Measurements from ENCODE around the gene ROMO1.
A peak's percentile ranks its signal among the peaks of the same experiment; 100 is the strongest.
"Not testable (repeated sequence)": the region's sequence is repeated elsewhere in the genome, so short reads cannot be mapped to it uniquely, and the experiment has no call there.

Gene ROMO1

GRCh38 chr20:35662551-35662950 lies 36.7 kb upstream of the ROMO1 start:
- no peak overlapping the region for H3K9ac ChIP-seq (ENCODE audit: low read length)
- no peaks in the 10 kb centered on the region for H3K9me3 ChIP-seq (ENCODE audit: control insufficient read depth, low read length)
- no peaks in the 10 kb centered on the region for H3K27me3 ChIP-seq (replicated peaks; ENCODE audit: control insufficient read depth, insufficient read depth, low read length)
- H3K36me3 ChIP-seq (ENCODE audit: control insufficient read depth, insufficient read depth, low read length, severe bottlenecking) = no peaks in the 10 kb centered on the region
- no peak for DNase-seq (ENCODE audit: low read depth)
- H3K4me1 ChIP-seq (ENCODE audit: control insufficient read depth, insufficient read depth, low read length) = peaks cover 30% of the 10 kb centered on the region
- H3K4me3 ChIP-seq (ENCODE audit: low read length) = peak overlapping the region; percentile 96

- peak; percentile 53 for DNase-seq (ENCODE audit: low read depth)
- H3K4me3 ChIP-seq (ENCODE audit: low read length) = peak overlapping the region; percentile 96
- peaks cover 9% of the 10 kb centered on the region for H3K36me3 ChIP-seq (ENCODE audit: control insufficient read depth, insufficient read depth, low read length, severe bottlenecking)
- peaks cover 30% of the 10 kb centered on the region for H3K4me1 ChIP-seq (ENCODE audit: control insufficient read depth, insufficient read depth, low read length)
- no peaks in the 10 kb centered on the region for H3K27me3 ChIP-seq (replicated peaks; ENCODE audit: control insufficient read depth, insufficient read depth, low read length)
- peak overlapping the region; percentile 98 for H3K9ac ChIP-seq (ENCODE audit: low read length)
- H3K9me3 ChIP-seq (ENCODE audit: control insufficient read depth, low read length) = no peaks in the 10 kb centered on the region
These were observed 35.4 kb upstream of the ROMO1 start for GRCh38 chr20:35663516-35664465.

- DNase-seq (ENCODE audit: low read depth) = peak; percentile 97
- peak within 1 kb of the TSS; percentile 98 for H3K9ac ChIP-seq (ENCODE audit: low read length)
- no peaks in the 10 kb centered on the region for H3K27me3 ChIP-seq (replicated peaks; ENCODE audit: control insufficient read depth, insufficient read depth, low read length)
- H3K4me1 ChIP-seq (ENCODE audit: control insufficient read depth, insufficient read depth, low read length) = peaks cover 30% of the 10 kb centered on the region
- H3K4me3 ChIP-seq (ENCODE audit: low read length) = peak within 1 kb of the TSS; percentile 96
- H3K9me3 ChIP-seq (ENCODE audit: control insufficient read depth, low read length) = no peaks in the 10 kb centered on the region
- H3K36me3 ChIP-seq (ENCODE audit: control insufficient read depth, insufficient read depth, low read length, severe bottlenecking) = peaks cover 17% of the 10 kb centered on the region
These were observed 34.6 kb upstream of the ROMO1 start, which contains the start of the genes CPNE1 and RBM12 for GRCh38 chr20:35664466-35665206. TSS of gene CPNE1 (minus strand) at chr20:35664900. CDS start at chr20:35632923, 31,977 bp downstream. TSS of gene RBM12 (minus strand) at chr20:35664900. CDS start at chr20:35655322, 9,578 bp downstream.

GRCh38 chr20:35665949-35666288 lies 33.3 kb upstream of the ROMO1 start:
- Histone ChIP-seq H3K4me3 (ENCODE audit: low read length) (no peak overlapping the region), H3K9ac (ENCODE audit: low read length) (no peak overlapping the region), H3K4me1 (ENCODE audit: control insufficient read depth, insufficient read depth, low read length) (peaks cover 25% of the 10 kb centered on the region), H3K9me3 (ENCODE audit: control insufficient read depth, low read length) (no peaks in the 10 kb centered on the region), H3K36me3 (ENCODE audit: control insufficient read depth, insufficient read depth, low read length, severe bottlenecking) (peaks cover 30% of the 10 kb centered on the region), H3K27me3 (replicated peaks; ENCODE audit: control insufficient read depth, insufficient read depth, low read length) (no peaks in the 10 kb centered on the region)
- no peak for DNase-seq (ENCODE audit: low read depth)

- H3K4me1 ChIP-seq (ENCODE audit: control insufficient read depth, insufficient read depth, low read length) = no peaks in the 10 kb centered on the region
- no peak for DNase-seq (ENCODE audit: low read depth)
- no peaks in the 10 kb centered on the region for H3K27me3 ChIP-seq (replicated peaks; ENCODE audit: control insufficient read depth, insufficient read depth, low read length)
- no peak overlapping the region for H3K4me3 ChIP-seq (ENCODE audit: low read length)
- H3K9me3 ChIP-seq (ENCODE audit: control insufficient read depth, low read length) = no peaks in the 10 kb centered on the region
- H3K36me3 ChIP-seq (ENCODE audit: control insufficient read depth, insufficient read depth, low read length, severe bottlenecking) = peaks cover 60% of the 10 kb centered on the region
- H3K9ac ChIP-seq (ENCODE audit: low read length) = no peak overlapping the region
These were observed 30.0 kb upstream of the ROMO1 start for GRCh38 chr20:35669221-35669620.

- H3K36me3 ChIP-seq (ENCODE audit: control insufficient read depth, insufficient read depth, low read length, severe bottlenecking) = peaks cover 64% of the 10 kb centered on the region
- H3K27me3 ChIP-seq (replicated peaks; ENCODE audit: control insufficient read depth, insufficient read depth, low read length) = no peaks in the 10 kb centered on the region
- no peaks in the 10 kb centered on the region for H3K4me1 ChIP-seq (ENCODE audit: control insufficient read depth, insufficient read depth, low read length)
- no peak for DNase-seq (ENCODE audit: low read depth)
- no peaks in the 10 kb centered on the region for H3K9me3 ChIP-seq (ENCODE audit: control insufficient read depth, low read length)
- H3K4me3 ChIP-seq (ENCODE audit: low read length) = no peak overlapping the region
- no peak overlapping the region for H3K9ac ChIP-seq (ENCODE audit: low read length)
These were observed 29.5 kb upstream of the ROMO1 start for GRCh38 chr20:35669681-35670080.

- H3K9me3 ChIP-seq (ENCODE audit: control insufficient read depth, low read length) = no peaks in the 10 kb centered on the region
- DNase-seq (ENCODE audit: low read depth) = no peak
- no peaks in the 10 kb centered on the region for H3K27me3 ChIP-seq (replicated peaks; ENCODE audit: control insufficient read depth, insufficient read depth, low read length)
- H3K4me3 ChIP-seq (ENCODE audit: low read length) = no peak overlapping the region
- H3K9ac ChIP-seq (ENCODE audit: low read length) = no peak overlapping the region
- no peaks in the 10 kb centered on the region for H3K4me1 ChIP-seq (ENCODE audit: control insufficient read depth, insufficient read depth, low read length)
- H3K36me3 ChIP-seq (ENCODE audit: control insufficient read depth, insufficient read depth, low read length, severe bottlenecking) = peaks cover 66% of the 10 kb centered on the region
These were observed 25.3 kb upstream of the ROMO1 start for GRCh38 chr20:35673884-35674283.

GRCh38 chr20:35674921-35675320 lies 24.3 kb upstream of the ROMO1 start:
- no peak overlapping the region for H3K4me3 ChIP-seq (ENCODE audit: low read length)
- H3K27me3 ChIP-seq (replicated peaks; ENCODE audit: control insufficient read depth, insufficient read depth, low read length) = no peaks in the 10 kb centered on the region
- H3K4me1 ChIP-seq (ENCODE audit: control insufficient read depth, insufficient read depth, low read length) = no peaks in the 10 kb centered on the region
- no peak for DNase-seq (ENCODE audit: low read depth)
- H3K36me3 ChIP-seq (ENCODE audit: control insufficient read depth, insufficient read depth, low read length, severe bottlenecking) = peaks cover 56% of the 10 kb centered on the region
- no peak overlapping the region for H3K9ac ChIP-seq (ENCODE audit: low read length)
- no peaks in the 10 kb centered on the region for H3K9me3 ChIP-seq (ENCODE audit: control insufficient read depth, low read length)

GRCh38 chr20:35680452-35681183 lies 18.6 kb upstream of the ROMO1 start:
- Histone ChIP-seq H3K4me1 (ENCODE audit: control insufficient read depth, insufficient read depth, low read length) (no peaks in the 10 kb centered on the region), H3K4me3 (ENCODE audit: low read length) (no peak overlapping the region)

GRCh38 chr20:35681960-35682359 lies 17.2 kb upstream of the ROMO1 start:
- H3K36me3 ChIP-seq (ENCODE audit: control insufficient read depth, insufficient read depth, low read length, severe bottlenecking) = peaks cover 20% of the 10 kb centered on the region
- H3K27me3 ChIP-seq (replicated peaks; ENCODE audit: control insufficient read depth, insufficient read depth, low read length) = no peaks in the 10 kb centered on the region
- H3K9me3 ChIP-seq (ENCODE audit: control insufficient read depth, low read length) = no peaks in the 10 kb centered on the region
- DNase-seq (ENCODE audit: low read depth) = no peak
- H3K9ac ChIP-seq (ENCODE audit: low read length) = no peak overlapping the region
- no peak overlapping the region for H3K4me3 ChIP-seq (ENCODE audit: low read length)
- no peaks in the 10 kb centered on the region for H3K4me1 ChIP-seq (ENCODE audit: control insufficient read depth, insufficient read depth, low read length)

More at GRCh38 chr20:35680452-35681183, 18.6 kb upstream of the ROMO1 start:
- DNase-seq (ENCODE audit: low read depth) = no peak
- H3K27me3 ChIP-seq (replicated peaks; ENCODE audit: control insufficient read depth, insufficient read depth, low read length) = no peaks in the 10 kb centered on the region
- H3K9me3 ChIP-seq (ENCODE audit: control insufficient read depth, low read length) = no peaks in the 10 kb centered on the region
- no peak overlapping the region for H3K9ac ChIP-seq (ENCODE audit: low read length)
- H3K36me3 ChIP-seq (ENCODE audit: control insufficient read depth, insufficient read depth, low read length, severe bottlenecking) = peaks cover 19% of the 10 kb centered on the region

- H3K36me3 ChIP-seq (ENCODE audit: control insufficient read depth, insufficient read depth, low read length, severe bottlenecking) = peaks cover 36% of the 10 kb centered on the region
- not testable (repeated sequence) for H3K4me1 ChIP-seq (ENCODE audit: control insufficient read depth, insufficient read depth, low read length); H3K9me3 ChIP-seq (ENCODE audit: control insufficient read depth, low read length); DNase-seq (ENCODE audit: low read depth); H3K9ac ChIP-seq (ENCODE audit: low read length); H3K27me3 ChIP-seq (replicated peaks; ENCODE audit: control insufficient read depth, insufficient read depth, low read length); H3K4me3 ChIP-seq (ENCODE audit: low read length)
These were observed 13.8 kb upstream of the ROMO1 start for GRCh38 chr20:35685368-35685767.
